ENCODE measurements around the gene JTB.

The JTB gene

DNA sequence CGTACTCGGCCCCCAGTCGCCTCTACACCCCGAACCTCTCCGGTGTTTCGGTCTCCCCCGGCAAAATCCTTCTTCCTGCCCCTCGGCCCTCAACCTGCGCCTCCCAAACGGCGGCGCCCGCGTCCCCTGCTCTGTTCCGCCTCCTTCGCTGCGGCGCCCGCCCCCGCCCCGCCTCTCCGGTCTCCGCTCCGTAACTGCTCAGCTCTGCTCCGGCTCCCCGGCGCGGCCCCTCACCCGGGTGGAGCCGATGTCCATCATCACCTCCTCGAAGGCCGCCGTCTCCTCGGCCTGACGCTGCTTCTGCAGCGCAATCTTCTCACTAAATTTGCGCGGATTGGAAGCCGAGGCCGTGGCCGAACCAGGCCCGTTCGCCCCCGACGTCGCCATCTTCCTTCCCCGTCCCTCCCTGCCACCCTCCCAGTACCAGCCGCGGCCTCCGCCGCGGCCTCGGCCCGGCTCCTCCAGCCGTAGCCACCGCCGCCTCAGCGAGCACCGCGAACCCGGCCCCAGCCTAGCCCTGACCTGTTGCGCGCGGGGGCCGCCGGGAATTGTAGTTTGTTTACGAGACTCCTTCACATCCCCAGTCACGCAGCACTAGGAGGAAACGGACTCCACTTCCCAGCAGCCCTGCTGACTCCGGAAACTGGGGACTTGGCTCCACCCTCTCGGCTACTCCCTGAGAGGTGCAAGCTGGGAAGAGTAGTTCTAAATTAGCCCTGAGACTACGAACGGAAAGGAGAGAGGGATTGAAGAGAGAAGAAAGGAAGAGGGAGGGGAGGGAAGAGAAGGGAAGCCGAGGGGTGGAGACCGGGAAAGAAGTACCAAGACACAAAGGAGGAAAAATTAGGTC lies 19.1 kb downstream of the JTB start, which contains the start of gene CRTC2:
TSS of gene CRTC2 (minus strand) at position 502 of the 850 bp plus-strand sequence. CDS start at position 387, 115 bp downstream.
- TF ChIP-seq TAF1 (IDR thresholded peaks at IDR 0.05; ENCODE audit: borderline replicate concordance, insufficient read depth, low read length) (no peak; the same call in 1 of the 2 replicates), POLR2AphosphoS5 (IDR thresholded peaks at IDR 0.05; ENCODE audit: low read depth, low read length) (peak; percentile 78; the same call in 1 of the 2 replicates), FOXP2 (optimal IDR thresholded peaks at IDR 0.05; ENCODE audit: borderline replicate concordance, extremely low read depth, extremely low read length, insufficient read depth) (no peak), SIN3A (IDR thresholded peaks at IDR 0.05; ENCODE audit: borderline replicate concordance, insufficient read depth, low read length) (peak; percentile 14; the same call in 1 of the 2 replicates)
- TF ChIP-seq, protein P1, sequence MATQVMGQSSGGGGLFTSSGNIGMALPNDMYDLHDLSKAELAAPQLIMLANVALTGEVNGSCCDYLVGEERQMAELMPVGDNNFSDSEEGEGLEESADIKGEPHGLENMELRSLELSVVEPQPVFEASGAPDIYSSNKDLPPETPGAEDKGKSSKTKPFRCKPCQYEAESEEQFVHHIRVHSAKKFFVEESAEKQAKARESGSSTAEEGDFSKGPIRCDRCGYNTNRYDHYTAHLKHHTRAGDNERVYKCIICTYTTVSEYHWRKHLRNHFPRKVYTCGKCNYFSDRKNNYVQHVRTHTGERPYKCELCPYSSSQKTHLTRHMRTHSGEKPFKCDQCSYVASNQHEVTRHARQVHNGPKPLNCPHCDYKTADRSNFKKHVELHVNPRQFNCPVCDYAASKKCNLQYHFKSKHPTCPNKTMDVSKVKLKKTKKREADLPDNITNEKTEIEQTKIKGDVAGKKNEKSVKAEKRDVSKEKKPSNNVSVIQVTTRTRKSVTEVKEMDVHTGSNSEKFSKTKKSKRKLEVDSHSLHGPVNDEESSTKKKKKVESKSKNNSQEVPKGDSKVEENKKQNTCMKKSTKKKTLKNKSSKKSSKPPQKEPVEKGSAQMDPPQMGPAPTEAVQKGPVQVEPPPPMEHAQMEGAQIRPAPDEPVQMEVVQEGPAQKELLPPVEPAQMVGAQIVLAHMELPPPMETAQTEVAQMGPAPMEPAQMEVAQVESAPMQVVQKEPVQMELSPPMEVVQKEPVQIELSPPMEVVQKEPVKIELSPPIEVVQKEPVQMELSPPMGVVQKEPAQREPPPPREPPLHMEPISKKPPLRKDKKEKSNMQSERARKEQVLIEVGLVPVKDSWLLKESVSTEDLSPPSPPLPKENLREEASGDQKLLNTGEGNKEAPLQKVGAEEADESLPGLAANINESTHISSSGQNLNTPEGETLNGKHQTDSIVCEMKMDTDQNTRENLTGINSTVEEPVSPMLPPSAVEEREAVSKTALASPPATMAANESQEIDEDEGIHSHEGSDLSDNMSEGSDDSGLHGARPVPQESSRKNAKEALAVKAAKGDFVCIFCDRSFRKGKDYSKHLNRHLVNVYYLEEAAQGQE (IDR thresholded peaks at IDR 0.05; ENCODE audit: insufficient read depth in 1 of 2, low read depth in 2 of 2, low read length in 2 of 2): no peak

DNA sequence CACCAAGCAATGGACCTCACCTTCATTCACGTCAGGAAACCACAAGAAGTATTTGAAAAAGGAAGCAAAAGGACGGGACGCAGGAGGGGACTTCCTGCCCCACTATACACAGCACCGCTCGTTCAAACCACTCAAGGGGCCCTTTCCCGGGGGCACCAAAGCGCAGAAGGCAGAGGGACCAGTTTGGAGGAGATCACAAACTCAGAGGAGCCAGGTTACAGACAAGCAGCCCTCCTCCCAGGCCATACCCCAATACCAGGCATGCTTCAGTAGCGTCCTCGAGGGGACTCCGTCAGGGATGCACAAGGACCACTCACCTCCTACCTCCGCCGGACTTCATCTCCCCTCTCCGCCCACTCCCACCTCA lies 19.7 kb downstream of the JTB start:
- no peak for TF ChIP-seq POLR2AphosphoS5 (IDR thresholded peaks at IDR 0.05; ENCODE audit: low read depth, low read length)
- TF ChIP-seq TAF1 (IDR thresholded peaks at IDR 0.05; ENCODE audit: borderline replicate concordance, insufficient read depth, low read length): no peak
- TF ChIP-seq, protein P1 (IDR thresholded peaks at IDR 0.05; ENCODE audit: insufficient read depth in 1 of 2, low read depth in 2 of 2, low read length in 2 of 2): no peak

DNA sequence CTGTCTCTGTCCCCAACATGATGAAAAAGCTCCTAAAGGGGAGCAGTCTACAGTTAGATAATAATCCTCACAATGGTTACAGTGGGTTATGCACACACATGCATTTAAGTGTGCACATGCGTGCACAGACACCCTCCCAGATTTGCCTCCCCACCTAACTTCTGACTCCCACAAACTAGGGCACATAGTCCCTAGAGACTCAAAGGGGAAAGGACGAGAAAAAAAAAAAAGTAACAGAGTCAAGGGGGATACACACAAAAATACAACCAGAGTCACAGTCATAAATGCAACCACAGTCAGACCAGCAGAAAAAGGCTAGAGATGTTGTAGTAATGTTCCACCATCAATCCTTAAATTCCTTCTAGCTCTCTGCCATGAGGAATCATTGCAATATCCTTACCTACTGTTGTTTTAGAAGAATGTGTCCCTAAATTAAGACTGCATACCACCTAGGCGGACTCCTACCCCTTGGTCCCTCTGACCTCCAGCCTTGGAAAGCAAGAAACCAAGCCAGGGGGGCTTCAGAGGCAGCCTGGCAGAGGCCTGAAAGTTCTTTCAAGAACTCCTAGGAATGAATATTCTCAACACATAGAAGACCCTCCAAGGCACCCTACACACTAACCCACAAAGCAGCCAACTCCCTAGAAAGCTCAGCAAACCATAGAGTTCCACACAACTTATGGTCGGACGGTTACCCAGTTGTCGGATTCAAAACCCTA lies 20.3 kb downstream of the JTB start:
- TF ChIP-seq TAF1 (IDR thresholded peaks at IDR 0.05; ENCODE audit: borderline replicate concordance, insufficient read depth, low read length) (no peak), POLR2AphosphoS5 (IDR thresholded peaks at IDR 0.05; ENCODE audit: low read depth, low read length) (no peak), FOXP2 (optimal IDR thresholded peaks at IDR 0.05; ENCODE audit: borderline replicate concordance, extremely low read depth, extremely low read length, insufficient read depth) (no peak), SIN3A (IDR thresholded peaks at IDR 0.05; ENCODE audit: borderline replicate concordance, insufficient read depth, low read length) (no peak)
- TF ChIP-seq, protein P1 (IDR thresholded peaks at IDR 0.05; ENCODE audit: insufficient read depth in 1 of 2, low read depth in 2 of 2, low read length in 2 of 2): no peak

DNA sequence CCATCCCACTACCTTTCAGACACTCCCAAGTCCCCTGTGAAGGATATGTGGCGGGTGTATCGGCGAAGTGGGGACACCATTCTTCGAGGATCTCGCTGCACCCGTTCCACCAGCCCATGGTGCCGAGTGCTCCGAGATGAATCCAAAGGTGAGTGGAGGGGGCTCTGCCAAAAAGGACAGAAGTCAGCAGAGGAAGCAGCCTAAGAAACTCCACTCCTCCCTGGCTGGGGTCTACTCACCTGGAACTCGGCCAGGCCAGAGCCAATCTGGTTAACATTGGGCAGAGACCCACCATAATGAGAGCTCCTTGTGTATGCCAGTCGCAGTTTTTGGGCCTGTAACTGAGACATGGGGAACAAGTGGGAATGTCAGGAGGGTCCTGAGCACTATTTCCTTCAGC lies 22.6 kb downstream of the JTB start:
- no peak for TF ChIP-seq SIN3A (IDR thresholded peaks at IDR 0.05; ENCODE audit: borderline replicate concordance, insufficient read depth, low read length)
- TF ChIP-seq TAF1 (IDR thresholded peaks at IDR 0.05; ENCODE audit: borderline replicate concordance, insufficient read depth, low read length): no peak
- TF ChIP-seq, protein P1 (IDR thresholded peaks at IDR 0.05; ENCODE audit: insufficient read depth in 1 of 2, low read depth in 2 of 2, low read length in 2 of 2): no peak
- TF ChIP-seq POLR2AphosphoS5 (IDR thresholded peaks at IDR 0.05; ENCODE audit: low read depth, low read length): no peak
- no peak for TF ChIP-seq FOXP2 (optimal IDR thresholded peaks at IDR 0.05; ENCODE audit: borderline replicate concordance, extremely low read depth, extremely low read length, insufficient read depth)
